NCI-H1105 (cell line): Measurements from ENCODE around the gene CCDC69.
"Not testable (repeated sequence)": the region's sequence is repeated elsewhere in the genome, so short reads cannot be mapped to it uniquely, and the experiment has no call there.

Experiments used
- DNase-seq: peaks from one replicate; lab custom pipeline; 2025; lab: John Stamatoyannopoulos, UW

CCDC69 gene

GRCh38 chr5:151192626-151193025 is 31.3 kb downstream of the CCDC69 start:
- DNase-seq: no peak

DNA sequence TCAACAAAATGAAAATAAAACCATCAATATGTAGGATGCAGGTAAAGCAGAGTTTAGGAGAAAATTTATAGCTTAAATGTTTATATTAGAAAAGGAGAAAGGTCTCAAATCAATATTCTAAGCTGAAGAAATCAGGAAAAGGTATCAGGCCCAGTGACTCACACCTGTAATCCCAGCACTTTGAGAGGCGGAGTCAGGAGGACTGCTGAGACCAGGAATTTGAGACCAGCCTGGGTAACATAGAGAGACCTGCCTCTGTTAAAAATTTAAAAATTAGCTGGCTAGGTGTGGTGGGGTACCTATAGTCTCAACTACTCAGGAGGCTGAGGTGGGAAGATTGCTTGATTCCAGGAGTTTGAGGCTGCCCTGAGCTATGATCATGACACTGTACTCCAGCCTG is 32.2 kb downstream of the CCDC69 start:
- no peak for DNase-seq

- DNase-seq: no peak
These were observed 34.7 kb downstream of the CCDC69 start for GRCh38 chr5:151189151-151189550.

GRCh38 chr5:151186538-151186937 is 37.4 kb downstream of the CCDC69 start:
- DNase-seq: no peak

DNA sequence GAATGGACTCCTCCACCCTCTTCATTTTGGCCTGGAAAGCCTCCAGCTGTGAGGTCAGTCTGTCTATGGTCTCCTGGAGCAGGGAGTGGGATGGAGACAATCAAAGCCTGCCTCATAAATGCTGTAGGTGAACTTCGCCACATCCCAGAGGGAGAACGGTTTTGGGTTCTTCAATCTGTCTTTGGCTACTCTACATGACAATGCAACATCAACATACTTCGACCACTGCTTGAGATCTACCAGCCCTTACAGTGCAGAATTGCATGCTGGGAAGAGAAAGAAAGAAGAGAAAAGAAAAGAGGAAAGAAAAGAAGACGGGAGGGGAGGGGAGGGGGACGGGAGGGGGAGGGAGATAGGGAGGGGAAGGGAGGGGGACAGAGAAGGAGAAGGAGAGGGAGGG is 37.8 kb downstream of the CCDC69 start:
- no peak for DNase-seq

DNA sequence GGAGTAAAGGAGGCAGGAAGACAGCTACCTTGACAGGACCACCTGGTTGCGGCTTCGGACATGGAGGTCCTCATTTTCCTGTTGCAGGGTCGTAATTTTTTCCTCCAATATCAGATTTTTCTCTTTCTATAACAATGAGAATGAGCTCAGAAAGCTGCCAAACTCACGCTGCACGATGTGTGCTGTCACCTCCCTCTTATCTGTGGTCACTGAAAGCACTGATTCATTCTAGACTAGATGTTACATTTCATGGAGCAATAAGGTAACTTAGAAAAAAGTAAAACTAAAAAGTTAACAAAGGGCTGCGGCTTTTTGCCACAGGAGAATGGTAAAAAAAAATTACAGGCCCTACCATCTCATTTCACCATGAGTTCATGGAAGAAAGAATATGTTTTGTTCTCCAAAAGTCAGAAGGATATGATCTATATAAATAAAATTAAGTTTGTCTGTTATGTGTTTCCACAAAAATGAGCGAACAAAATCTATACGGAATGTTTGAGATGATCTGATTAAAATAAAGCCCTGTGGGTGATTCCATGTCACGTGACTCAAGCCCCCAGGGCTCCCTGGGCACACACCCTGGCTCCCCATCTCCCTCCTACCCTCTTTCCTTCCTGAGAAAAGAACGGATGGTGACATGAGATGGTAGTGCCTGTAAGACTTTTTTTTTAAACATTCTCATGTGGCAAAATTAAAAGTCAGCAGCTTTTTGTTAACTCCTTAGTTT is 39.4 kb downstream of the CCDC69 start:
- no peak for DNase-seq

DNA sequence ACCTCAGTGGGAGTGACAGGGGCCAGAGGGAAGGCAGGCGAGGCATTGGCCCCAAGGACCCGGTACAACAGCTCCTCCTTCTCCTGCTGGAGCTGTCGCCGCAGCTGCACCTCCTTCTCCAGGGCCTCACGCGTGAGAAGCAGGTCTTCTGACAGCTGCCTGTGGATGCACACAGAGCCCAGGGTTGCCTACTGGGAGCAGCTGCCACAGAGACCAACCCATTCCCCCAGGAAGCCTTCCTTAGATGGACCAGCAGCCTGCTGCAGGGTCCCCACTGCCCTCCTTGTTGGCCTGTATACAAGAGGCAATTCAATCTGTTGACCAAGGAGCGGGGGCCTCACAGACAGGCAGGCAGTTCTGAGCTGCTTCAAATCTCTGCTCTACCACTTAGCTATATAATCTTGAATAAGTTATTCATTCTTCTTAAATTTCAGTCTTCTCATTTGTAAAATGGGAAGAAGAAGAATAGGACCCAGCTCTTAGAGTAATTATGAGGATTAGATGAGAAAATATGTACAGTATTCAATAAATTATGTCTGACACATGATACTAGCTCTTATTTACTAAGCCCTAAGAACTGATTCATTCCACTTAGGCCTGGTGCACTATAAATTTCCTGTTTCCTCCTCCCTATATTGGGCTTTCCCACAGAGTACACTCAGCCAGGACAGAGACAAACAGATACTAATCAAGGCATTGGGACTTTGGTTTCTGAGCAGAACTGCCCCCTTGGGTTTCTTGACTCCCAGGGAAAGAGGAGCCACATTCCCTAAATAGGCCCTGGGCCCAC is 40.2 kb downstream of the CCDC69 start:
- DNase-seq: no peak

GRCh38 chr5:151182976-151183375 is 40.9 kb downstream of the CCDC69 start:
- no peak for DNase-seq

DNA sequence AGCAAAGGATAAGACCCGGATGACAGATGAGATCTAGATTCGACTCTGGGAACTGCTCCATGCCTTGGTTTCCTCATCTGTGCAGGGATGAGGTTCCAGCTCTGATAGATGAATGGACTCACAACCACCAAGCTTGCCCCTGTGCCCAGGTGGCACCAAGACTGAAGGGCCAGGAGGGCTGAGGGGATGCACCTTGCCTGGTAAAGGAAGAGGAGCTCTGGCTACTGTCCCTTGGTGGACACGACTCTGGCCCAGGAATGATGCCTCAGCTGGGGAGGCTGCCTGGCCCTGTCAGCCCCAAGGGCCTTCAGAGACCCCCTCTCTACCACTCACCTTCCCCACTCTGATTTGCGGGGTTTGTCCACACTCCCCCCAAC is 41.4 kb downstream of the CCDC69 start:
- DNase-seq: no peak

GRCh38 chr5:151181818-151182523 is 41.9 kb downstream of the CCDC69 start:
- no peak for DNase-seq

- DNase-seq: no peak
These were observed 43.6 kb downstream of the CCDC69 start for GRCh38 chr5:151180291-151180690.

DNA sequence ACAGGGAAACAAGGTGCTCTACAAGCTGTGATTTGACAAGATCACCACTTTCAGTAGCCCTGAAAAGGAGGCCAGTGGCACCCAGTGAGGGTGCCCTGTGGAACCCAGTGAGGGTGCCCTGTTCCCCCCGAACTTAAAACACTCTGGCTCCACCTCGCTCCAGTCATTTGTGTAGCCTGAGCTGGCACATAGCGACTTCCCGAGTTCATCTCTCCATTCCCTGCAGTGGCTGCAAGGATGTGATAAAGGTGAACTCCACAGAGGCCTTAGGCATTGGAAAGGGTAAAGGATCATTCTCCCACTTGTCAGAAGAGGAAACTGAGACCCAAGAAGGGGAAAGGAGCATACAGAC is 44.4 kb downstream of the CCDC69 start:
- no peak for DNase-seq

GRCh38 chr5:151178777-151179488 is 45.0 kb downstream of the CCDC69 start:
- DNase-seq: no peak

DNA sequence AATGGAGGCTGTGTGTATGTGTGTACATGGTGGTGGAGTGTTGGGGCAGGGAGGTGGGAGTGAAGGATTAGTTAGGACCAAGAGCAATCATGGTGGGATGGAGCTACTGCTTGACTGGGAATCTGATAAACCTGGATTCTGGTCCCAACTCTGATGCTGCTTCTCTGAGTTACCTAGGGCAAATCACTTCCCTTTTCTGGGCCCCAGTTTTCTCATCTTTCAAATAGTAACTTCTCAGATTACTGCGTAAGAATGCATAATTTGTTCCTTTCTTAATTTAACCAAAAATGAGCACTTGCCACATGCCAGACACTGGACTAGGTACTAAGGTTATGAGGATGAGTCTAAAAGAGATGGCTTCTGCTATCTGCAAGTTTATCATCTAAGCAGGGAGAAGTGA is 45.5 kb downstream of the CCDC69 start:
- no peak for DNase-seq

- not testable (repeated sequence) for DNase-seq
These were observed 47.6 kb downstream of the CCDC69 start for GRCh38 chr5:151176268-151176667.

DNA sequence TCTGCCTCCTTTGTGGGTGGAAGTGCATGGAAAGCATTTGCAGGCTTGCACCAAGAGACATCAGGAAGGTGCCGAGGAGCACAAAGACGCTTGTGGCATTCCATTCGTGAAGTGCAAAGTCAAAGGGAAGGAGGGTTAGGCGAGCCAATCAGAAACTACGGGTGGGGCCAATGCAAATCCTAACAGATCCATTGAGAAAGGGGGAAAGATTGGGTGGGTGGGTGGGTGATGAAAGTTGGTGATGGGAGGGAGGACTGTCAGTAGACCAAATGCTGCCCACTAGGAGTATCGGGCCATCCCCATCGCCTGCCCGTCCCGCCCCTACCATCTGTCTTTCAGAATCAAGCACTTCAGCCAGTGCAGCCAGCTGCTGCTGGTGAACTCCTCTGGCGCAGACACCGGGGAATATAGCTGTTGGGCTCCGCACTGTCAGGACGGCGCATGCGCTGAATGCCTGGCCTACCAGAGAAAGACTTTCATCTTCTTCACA is 49.2 kb downstream of the CCDC69 start:
- peak; percentile 22 for DNase-seq

DNA sequence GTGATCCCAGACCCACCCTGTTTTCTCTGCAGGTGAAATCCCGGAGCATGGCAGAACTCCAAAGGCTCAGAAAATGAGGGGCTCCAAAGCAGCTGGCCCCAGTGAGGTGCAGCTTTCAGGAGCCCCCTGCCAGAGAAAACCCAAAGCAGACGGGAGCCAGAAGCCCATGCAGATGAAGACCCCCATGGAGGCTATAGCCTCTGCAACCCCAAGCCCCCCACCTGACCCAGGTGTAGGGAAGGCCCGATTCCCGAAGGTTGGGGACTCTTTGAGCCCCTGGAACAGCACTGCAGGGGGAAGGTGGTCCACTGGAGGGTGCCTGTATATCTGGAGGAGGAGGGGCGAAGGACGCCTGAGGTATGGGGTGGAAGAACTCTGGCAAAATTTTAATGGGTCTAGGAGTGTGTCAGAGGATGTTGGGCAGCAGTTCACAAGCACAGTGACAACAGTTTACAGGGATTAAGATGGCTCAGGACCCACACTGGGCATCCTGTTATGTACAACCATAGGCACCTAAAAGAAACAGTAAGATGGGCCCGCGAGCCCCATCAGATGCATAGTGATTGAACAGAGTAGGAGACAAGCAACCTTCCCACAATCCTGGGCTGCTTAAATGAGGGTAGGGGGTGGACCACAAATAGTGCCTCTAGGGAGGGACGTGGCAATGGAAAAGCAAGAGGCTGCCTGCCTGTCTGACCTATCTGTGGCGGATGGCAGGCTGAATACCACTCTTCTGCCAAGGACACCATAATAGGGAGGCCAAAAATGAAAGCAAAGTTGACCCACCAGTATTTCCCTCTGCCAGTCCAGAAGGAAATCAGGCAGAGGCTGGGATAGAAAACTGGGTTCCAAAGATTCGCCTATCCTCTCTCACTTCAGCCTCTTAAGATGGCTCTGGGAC is 49.9 kb downstream of the CCDC69 start:
- no peak for DNase-seq

DNA sequence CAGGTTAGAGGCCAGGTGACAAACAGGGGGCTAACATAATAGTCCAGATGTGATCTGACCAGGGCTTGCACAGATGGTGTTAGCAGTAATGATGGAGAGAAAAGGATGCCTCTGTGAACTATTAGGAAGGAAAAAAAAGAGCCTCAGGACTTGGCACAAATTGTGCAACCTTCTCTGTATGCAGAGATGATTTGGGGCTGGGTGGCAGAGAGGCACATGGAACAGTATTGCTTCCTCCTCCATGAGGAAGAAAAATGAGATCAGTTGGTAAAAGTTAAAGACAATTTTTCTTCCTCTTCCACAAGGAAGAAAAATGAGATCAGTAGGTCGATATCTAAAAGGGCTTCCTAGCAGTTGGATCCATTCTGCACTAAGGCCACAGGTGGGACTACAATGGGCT is 52.4 kb downstream of the CCDC69 start:
- no peak for DNase-seq

DNA sequence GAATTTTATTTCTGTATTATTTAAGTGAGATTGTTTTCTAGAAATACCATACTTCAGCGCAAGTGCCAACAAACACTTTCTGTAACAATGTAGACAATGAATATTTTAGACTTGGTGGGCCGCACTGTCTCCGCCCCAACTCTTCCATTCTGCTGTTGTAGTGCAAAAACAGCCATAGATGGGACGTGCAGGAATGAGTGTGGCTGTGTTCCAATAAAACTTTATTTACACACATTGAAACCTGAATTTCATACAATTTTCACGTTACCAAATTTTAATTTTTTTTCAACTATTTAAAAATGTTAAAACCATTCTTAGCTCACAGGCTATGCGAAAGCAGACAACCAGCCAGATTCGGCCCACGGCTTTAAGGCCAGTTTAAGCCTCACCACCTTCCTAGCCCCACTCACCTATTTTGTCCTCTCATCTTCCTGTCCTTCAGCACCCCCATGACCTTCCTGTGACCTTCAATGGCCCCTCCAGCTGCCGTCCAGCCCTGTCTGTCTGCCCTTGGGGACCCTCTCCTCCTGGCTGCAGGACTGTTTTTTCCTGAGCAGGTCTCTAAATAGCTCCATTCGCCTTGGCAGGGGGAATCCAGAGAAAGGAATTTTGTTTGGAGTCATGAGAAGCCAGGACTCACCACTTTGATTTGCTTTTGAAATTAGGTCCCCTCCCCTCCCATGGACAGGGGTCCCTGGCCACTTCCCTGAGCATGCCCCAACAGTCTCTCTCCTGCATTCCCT is 55.1 kb downstream of the CCDC69 start:
- DNase-seq: no peak

DNA sequence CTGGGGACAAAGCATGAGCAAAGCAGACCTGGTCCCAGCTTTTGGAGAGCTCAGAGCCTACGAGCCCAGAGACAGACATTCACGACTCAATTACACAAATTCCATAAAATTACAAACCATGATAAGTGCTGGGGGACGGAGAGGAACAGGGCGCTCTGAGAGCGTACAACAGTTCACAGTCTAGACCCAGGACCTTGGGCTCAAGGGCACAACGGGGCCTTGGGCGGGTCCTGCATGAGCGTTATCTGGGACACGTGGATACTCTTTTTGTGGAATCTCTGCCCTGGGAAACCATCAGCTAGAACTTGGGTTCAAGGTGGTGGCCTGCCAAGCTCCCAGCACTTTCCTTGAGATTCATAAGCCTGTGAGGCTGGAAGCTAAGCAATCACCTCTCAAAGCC is 56.9 kb downstream of the CCDC69 start:
- no peak for DNase-seq
